ENCODE data around the gene BMPR2.
"Not testable (repeated sequence)": the region's sequence is repeated elsewhere in the genome, so short reads cannot be mapped to it uniquely, and the experiment has no call there.

BMPR2 gene

DNA sequence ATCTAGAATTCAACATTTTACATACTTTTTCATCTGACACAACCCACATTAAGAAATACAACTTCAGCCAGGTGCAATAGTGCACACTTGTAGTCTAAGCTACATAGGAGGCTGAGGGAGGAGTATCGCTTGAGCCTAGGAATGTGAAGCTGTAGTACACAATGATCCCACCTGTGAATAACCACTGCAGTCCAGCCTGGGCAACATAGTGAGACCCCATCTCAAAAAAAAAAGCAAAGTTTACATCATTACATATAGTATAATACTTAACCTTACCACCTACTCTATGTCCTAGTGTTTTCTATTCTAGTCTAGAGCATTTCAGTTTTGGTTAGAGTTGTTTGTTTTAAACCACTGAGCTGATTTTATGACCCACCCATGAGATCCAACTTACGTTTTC lies 172.1 kb downstream of the BMPR2 start:
- Mint-ChIP-seq H3K27ac (no peak overlapping the region), H3K27me3 (no peaks in the 10 kb centered on the region), H3K9me3 (no peaks in the 10 kb centered on the region), H3K4me3 (no peak overlapping the region), H3K4me1 (no peaks in the 10 kb centered on the region), H3K36me3 (no peaks in the 10 kb centered on the region)
- DNase-seq: no peak
- ATAC-seq (replicated peaks): no peak

DNA sequence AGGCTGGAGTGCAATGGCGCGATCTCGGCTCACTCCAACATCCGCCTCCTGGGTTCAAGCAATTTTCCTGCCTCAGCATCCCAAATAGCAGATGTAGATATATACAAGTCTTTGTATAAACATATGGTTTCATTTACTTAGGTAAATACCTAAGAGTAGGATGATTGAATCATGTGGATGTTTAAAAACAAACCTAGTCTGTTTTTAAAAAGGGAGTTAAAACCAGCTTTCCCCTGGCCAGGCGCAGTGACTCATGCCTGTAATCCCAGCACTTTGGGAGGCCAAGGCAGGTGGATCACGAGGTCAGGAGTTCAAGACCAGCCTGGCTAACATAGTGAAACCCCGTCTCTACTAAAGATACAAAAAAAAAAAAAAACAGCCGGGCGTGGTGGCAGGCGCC lies 174.9 kb downstream of the BMPR2 start:
- not testable (repeated sequence) for H3K9me3 Mint-ChIP-seq; H3K27me3 Mint-ChIP-seq; ATAC-seq (replicated peaks); H3K27ac Mint-ChIP-seq; DNase-seq; H3K4me1 Mint-ChIP-seq; H3K4me3 Mint-ChIP-seq
- peaks cover 15% of the 10 kb centered on the region in 2 donors for H3K36me3 Mint-ChIP-seq

GRCh38 chr2:202555356-202555755 lies 179.2 kb downstream of the BMPR2 start:
- DNase-seq (no peak), ATAC-seq (replicated peaks) (peak in 1 of 2 donors; percentile 33)
- Mint-ChIP-seq H3K4me1 (no peaks in the 10 kb centered on the region), H3K4me3 (no peak overlapping the region), H3K9me3 (no peaks in the 10 kb centered on the region), H3K27ac (no peak overlapping the region), H3K36me3 (peaks cover 17 to 20% of the 10 kb centered on the region in 2 donors), H3K27me3 (no peaks in the 10 kb centered on the region)

- H3K4me3 Mint-ChIP-seq: no peak overlapping the region
- no peaks in the 10 kb centered on the region for H3K4me1 Mint-ChIP-seq
- no peak overlapping the region for H3K27ac Mint-ChIP-seq
- no peaks in the 10 kb centered on the region for H3K9me3 Mint-ChIP-seq
- ATAC-seq (replicated peaks): no peak
- no peaks in the 10 kb centered on the region for H3K27me3 Mint-ChIP-seq
- no peak for DNase-seq
- peaks cover 11 to 13% of the 10 kb centered on the region in 2 donors for H3K36me3 Mint-ChIP-seq
These were observed 184.1 kb downstream of the BMPR2 start for GRCh38 chr2:202560200-202560599.

GRCh38 chr2:202564226-202564625 lies 188.1 kb downstream of the BMPR2 start:
- no peak for DNase-seq
- Mint-ChIP-seq H3K36me3 (no peaks in the 10 kb centered on the region), H3K27me3 (no peaks in the 10 kb centered on the region), H3K4me1 (no peaks in the 10 kb centered on the region), H3K9me3 (no peaks in the 10 kb centered on the region), H3K4me3 (no peak overlapping the region), H3K27ac (no peak overlapping the region)
- no peak for ATAC-seq (replicated peaks)

DNA sequence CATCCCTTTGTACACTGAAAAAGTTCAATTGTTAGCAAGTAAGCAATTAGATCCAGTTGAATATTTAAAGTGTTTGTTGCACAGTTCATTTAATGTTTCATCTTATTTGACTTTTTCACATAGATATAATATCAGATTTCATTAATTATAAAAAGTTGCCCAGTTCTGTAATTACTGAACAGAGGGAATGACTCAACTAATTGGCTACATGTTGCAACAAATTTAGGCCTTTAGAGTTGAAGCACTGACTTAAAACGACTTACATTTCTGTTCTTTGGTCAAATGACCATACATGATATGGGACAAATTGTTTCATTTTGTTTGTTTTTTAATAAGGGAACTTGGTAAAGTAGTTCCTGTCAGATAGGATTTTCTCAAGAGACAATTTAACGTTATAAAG lies 190.2 kb downstream of the BMPR2 start:
- H3K9me3 Mint-ChIP-seq: no peaks in the 10 kb centered on the region
- ATAC-seq (replicated peaks) (no peak), DNase-seq (no peak)
- no peaks in the 10 kb centered on the region for H3K27me3 Mint-ChIP-seq
- H3K27ac Mint-ChIP-seq: no peak overlapping the region
- H3K4me3 Mint-ChIP-seq: no peak overlapping the region
- no peaks in the 10 kb centered on the region for H3K36me3 Mint-ChIP-seq
- H3K4me1 Mint-ChIP-seq: no peaks in the 10 kb centered on the region

- H3K27ac Mint-ChIP-seq: no peak overlapping the region
- no peaks in the 10 kb centered on the region for H3K36me3 Mint-ChIP-seq
These were observed 198.4 kb downstream of the BMPR2 start for GRCh38 chr2:202574541-202574940.

GRCh38 chr2:202575194-202575593 lies 199.1 kb downstream of the BMPR2 start:
- not testable (repeated sequence) for H3K4me1 Mint-ChIP-seq; ATAC-seq (replicated peaks); H3K9me3 Mint-ChIP-seq; H3K27ac Mint-ChIP-seq; H3K4me3 Mint-ChIP-seq; H3K36me3 Mint-ChIP-seq; H3K27me3 Mint-ChIP-seq; DNase-seq

More at GRCh38 chr2:202574541-202574940, 198.4 kb downstream of the BMPR2 start:
- H3K9me3 Mint-ChIP-seq: no peaks in the 10 kb centered on the region
- H3K4me1 Mint-ChIP-seq: no peaks in the 10 kb centered on the region
- ATAC-seq (replicated peaks) (no peak), DNase-seq (no peak)
- H3K4me3 Mint-ChIP-seq: no peak overlapping the region
- no peaks in the 10 kb centered on the region for H3K27me3 Mint-ChIP-seq

- Mint-ChIP-seq H3K27ac (no peak overlapping the region), H3K36me3 (no peaks in the 10 kb centered on the region), H3K4me3 (no peak overlapping the region), H3K4me1 (no peaks in the 10 kb centered on the region), H3K9me3 (no peaks in the 10 kb centered on the region), H3K27me3 (no peaks in the 10 kb centered on the region)
- no peak for ATAC-seq (replicated peaks)
- DNase-seq: no peak
These were observed 201.4 kb downstream of the BMPR2 start for GRCh38 chr2:202577250-202578183.

DNA sequence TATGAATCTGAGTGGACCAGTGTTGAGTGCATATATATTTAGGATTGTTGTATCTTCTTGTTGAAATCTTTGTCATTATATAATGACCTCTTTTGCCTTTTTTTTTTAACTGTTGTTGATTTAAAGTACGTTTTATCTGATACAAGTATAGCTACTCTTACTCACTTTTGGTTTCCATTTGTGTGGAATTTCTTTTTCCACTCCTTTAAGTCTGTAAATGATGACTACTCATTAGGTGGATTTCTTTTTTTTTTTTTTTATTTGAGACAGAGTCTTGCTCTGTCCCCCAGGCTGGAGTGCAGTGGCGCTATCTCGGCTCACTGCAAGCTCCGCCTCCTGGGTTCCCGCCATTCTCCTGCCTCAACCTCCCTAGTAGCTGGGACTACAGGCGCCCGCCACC lies 206.7 kb downstream of the BMPR2 start:
- H3K27ac Mint-ChIP-seq; H3K9me3 Mint-ChIP-seq; H3K4me1 Mint-ChIP-seq; H3K36me3 Mint-ChIP-seq; H3K4me3 Mint-ChIP-seq; DNase-seq; ATAC-seq (replicated peaks); H3K27me3 Mint-ChIP-seq: not testable (repeated sequence)

- H3K36me3 Mint-ChIP-seq: no peaks in the 10 kb centered on the region
- no peak for ATAC-seq (replicated peaks)
- DNase-seq: no peak
- no peak overlapping the region for H3K27ac Mint-ChIP-seq
- peaks cover 5% of the 10 kb centered on the region in 2 donors for H3K4me1 Mint-ChIP-seq
- no peaks in the 10 kb centered on the region for H3K9me3 Mint-ChIP-seq
- H3K27me3 Mint-ChIP-seq: no peaks in the 10 kb centered on the region
- no peak overlapping the region for H3K4me3 Mint-ChIP-seq
These were observed 207.6 kb downstream of the BMPR2 start for GRCh38 chr2:202583709-202584219.

DNA sequence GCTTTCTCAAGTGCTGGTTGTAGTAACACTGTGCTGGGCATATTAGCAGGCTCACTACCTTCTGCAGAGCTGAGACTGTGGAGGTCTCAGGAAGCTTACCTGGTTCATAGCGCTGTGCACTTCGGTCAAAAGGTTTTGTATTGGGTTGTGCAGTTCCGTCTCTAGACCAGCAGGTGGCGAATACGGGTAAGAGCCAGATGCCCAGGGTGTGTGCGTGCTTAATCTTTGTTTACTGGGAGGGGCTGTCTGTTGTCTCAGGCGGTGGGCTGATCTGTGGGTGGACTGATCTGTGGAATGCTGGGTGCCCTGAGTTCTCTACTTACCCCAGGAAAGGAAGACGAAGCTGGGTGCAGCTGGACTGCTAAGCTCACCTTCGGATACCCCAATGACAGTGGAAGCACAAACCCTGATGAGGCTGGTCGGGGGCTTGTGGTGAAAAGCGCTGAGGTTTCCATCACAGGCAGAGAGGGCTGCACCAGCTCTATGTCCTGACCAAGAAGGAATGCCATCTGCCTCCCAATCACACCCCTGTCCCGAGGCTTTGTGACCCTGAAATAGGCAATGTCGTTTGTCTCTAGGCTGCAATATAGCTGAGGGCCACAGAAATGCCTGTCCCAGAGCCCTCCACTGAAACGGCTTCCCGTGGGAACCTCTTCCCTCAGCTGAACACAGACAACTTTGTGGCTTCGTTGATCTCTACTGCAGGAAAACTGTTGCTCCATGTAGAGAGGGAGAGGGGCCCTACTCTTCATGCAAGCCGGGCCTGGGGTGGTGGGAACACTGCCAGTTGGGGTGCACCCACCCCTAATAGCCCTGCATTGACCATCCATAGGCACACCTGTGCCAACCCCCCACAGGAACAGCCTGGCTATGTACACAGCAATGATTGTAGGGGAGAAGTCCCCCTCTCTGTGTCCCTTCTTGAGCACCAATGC lies 212.8 kb downstream of the BMPR2 start:
- Mint-ChIP-seq H3K4me3 (peak overlapping the region; percentile 51 to 65), H3K36me3 (no peaks in the 10 kb centered on the region), H3K27me3 (no peaks in the 10 kb centered on the region), H3K27ac (no peak overlapping the region), H3K4me1 (peaks cover 14 to 27% of the 10 kb centered on the region in 2 donors), H3K9me3 (no peaks in the 10 kb centered on the region)
- DNase-seq (peak; percentile 55), ATAC-seq (replicated peaks) (peak; percentile 94 to 97)

DNA sequence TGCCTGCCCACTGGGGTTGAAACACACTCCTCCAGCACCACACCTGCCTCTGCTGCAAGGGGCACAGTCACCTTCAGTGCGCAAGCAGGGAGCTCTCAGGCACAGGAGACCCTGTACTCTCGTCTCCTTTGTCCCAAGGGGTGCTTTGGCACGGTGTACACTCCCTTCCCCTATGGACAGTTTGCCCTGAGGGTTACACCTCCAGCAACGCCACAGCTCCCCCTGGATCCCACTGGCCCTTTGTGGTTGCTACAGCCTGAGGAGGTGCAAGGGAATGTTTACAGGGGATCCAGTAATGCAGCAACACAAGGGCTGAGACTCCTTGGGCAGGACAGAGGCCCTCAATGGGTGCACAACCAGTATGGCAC lies 213.4 kb downstream of the BMPR2 start:
- Mint-ChIP-seq H3K36me3 (no peaks in the 10 kb centered on the region), H3K4me3 (no peak overlapping the region), H3K27ac (no peak overlapping the region), H3K27me3 (no peaks in the 10 kb centered on the region), H3K9me3 (no peaks in the 10 kb centered on the region), H3K4me1 (peaks cover 14 to 27% of the 10 kb centered on the region in 2 donors)
- DNase-seq: no peak
- ATAC-seq (replicated peaks): no peak

GRCh38 chr2:202592566-202592965 lies 216.4 kb downstream of the BMPR2 start:
- no peak overlapping the region for H3K4me3 Mint-ChIP-seq
- H3K9me3 Mint-ChIP-seq: no peaks in the 10 kb centered on the region
- ATAC-seq (replicated peaks): no peak
- no peaks in the 10 kb centered on the region for H3K27me3 Mint-ChIP-seq
- no peaks in the 10 kb centered on the region for H3K36me3 Mint-ChIP-seq
- H3K4me1 Mint-ChIP-seq: peaks cover 22 to 43% of the 10 kb centered on the region in 2 donors
- no peak overlapping the region for H3K27ac Mint-ChIP-seq
- no peak for DNase-seq

Measured in stimulated activated naive B cell treated with anti-CD40 and anti-IgM and Interleukin-4, amounts not matched to agents 10 μg/mL and 1 μg/mL and 100 μg/mL, for 72 hours (primary cell).